ENCODE data around the gene ASB11.
"Not testable (repeated sequence)": the region's sequence is repeated elsewhere in the genome, so short reads cannot be mapped to it uniquely, and the experiment has no call there.

ASB11 gene

GRCh38 chrX:15311119-15311518, 4.3 kb downstream of the ASB11 start:
- TF ChIP-seq CTCF (IDR thresholded peaks at IDR 0.05; ENCODE audit: low read depth, low read length), result no peak
- no peak overlapping the region for H3K4me3 ChIP-seq (ENCODE audit: low read depth, low read length)

GRCh38 chrX:15310117-15310516, 5.3 kb downstream of the ASB11 start:
- TF ChIP-seq CTCF (IDR thresholded peaks at IDR 0.05; ENCODE audit: low read depth, low read length), result no peak
- H3K4me3 ChIP-seq (ENCODE audit: low read depth, low read length), result no peak overlapping the region

- not testable (repeated sequence) for H3K4me3 ChIP-seq (ENCODE audit: low read depth, low read length)
These were observed 9.5 kb downstream of the ASB11 start for GRCh38 chrX:15305899-15306298.

GRCh38 chrX:15301924-15302323, 13.5 kb downstream of the ASB11 start:
- no peak overlapping the region for H3K4me3 ChIP-seq (ENCODE audit: low read depth, low read length)
- TF ChIP-seq CTCF (IDR thresholded peaks at IDR 0.05; ENCODE audit: low read depth, low read length), result no peak

- peak; percentile 30 for TF ChIP-seq CTCF (IDR thresholded peaks at IDR 0.05; ENCODE audit: low read depth, low read length)
- H3K4me3 ChIP-seq (ENCODE audit: low read depth, low read length), result no peak overlapping the region
These were observed 15.2 kb downstream of the ASB11 start for GRCh38 chrX:15299941-15300851.

GRCh38 chrX:15298780-15299179, 16.7 kb downstream of the ASB11 start:
- TF ChIP-seq CTCF (IDR thresholded peaks at IDR 0.05; ENCODE audit: low read depth, low read length), result no peak
- H3K4me3 ChIP-seq (ENCODE audit: low read depth, low read length), result no peak overlapping the region

GRCh38 chrX:15298201-15298600, 17.2 kb downstream of the ASB11 start:
- no peak for TF ChIP-seq CTCF (IDR thresholded peaks at IDR 0.05; ENCODE audit: low read depth, low read length)
- H3K4me3 ChIP-seq (ENCODE audit: low read depth, low read length), result no peak overlapping the region
